Stimulated activated CD4-positive, alpha-beta T cell treated with anti-CD3 and anti-CD28 coated beads, Interleukin-1b, Interleukin-23, amount 100 ng/mL, for 1 hour (primary cell): Measurements from ENCODE around the gene ALLC.

Experiments
- DNase-seq, 2 donors: peaks; one replicate each; pipeline ENCODE4 v3.0.0-alpha.2; 2020; ENCODE audit warnings: low read depth in 2 of 2

Gene ALLC

DNA sequence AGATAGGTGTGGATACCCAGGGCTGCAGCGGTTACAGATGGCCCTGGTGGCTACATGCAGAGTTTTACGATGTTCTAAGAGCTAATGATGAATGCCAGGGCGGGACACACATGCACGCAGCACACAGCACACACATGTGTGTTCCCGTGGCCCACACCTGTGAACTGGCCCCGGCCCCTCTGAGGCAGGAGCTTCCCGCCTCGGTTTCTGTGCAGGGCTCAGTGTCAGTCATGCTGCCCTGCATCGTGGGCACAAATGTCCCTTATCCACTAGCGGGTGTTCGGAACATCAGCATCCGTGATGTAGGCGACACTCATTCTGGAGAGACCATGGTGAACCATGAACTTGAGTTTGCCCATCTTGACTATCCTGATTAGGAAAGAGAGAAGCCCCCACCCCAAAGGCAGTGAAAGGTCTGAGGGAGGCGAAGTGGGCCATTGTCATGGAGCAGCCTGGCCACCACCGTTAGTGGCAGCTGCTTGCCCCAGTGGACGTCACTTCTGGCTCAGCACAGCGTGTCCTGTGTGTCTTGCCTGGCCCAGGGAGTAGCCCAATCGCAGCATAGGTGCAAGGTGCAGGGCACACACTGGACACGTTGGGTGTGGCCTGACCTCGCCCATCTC lies 89.1 kb downstream of the ALLC start:
- DNase-seq: no peak

DNA sequence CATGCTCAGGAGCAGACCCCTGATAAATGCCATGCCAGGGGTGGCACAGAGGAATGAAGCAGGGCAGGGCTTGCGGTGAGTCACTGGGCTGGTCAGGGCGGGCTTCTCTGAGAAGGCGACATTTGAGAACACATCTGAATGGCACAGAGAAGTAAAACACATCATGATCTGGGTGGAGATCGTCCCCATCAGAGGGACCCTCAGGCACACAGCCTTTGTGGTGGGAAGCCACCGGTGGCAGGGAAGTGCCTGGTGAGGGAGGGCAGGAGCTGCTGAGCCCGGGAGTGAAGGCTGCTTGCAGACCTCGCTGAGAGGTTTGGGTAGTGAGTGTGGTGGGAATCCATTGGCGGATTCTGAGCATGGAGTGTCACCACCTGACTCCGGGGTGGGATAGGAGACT lies 89.8 kb downstream of the ALLC start:
- no peak for DNase-seq

DNA sequence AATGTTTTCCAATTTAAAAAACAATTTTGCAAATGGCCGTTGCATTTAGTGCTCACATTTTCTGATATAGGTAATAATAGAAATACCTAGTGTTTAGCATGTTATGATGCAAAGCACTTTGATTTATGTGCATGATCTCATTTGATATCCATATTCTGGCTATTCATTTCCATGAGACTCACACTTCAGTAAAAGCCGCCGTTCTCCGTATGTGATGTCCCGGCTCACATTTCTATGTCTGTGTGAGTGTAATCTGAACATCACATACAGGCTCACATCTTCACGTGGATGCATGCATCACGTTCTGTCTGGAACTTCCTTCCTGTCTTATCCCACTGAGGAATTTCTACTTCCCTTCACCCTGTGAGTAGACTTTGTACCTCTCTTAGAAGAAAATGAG lies 91.2 kb downstream of the ALLC start:
- no peak for DNase-seq

DNA sequence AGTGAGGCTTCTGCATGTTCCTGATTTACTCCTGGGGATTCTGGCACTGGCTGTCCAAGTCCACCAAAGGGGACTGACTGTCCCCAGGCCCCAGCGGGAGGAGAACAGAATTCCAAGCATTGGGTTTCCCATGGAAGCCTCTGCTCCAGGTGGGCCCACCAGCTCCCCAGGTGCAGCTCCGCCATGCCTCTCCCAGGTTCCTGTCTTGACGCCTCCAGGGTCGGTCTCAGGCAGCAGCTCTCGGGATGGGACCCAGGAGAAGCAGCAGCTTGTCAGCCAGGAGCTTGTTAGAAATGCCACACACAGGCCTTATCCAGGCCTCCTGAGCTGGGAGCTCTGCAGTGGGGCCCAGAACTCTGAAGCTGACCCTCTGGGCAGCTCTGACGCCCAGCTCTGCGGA lies 93.3 kb downstream of the ALLC start:
- no peak for DNase-seq

- DNase-seq: no peak
These were observed 93.8 kb downstream of the ALLC start for GRCh38 chr2:3751806-3752205.
